ENCODE results near the gene FBLN5.
A peak's percentile ranks its signal among the peaks of the same experiment; 100 is the strongest.

The FBLN5 gene, protein sequence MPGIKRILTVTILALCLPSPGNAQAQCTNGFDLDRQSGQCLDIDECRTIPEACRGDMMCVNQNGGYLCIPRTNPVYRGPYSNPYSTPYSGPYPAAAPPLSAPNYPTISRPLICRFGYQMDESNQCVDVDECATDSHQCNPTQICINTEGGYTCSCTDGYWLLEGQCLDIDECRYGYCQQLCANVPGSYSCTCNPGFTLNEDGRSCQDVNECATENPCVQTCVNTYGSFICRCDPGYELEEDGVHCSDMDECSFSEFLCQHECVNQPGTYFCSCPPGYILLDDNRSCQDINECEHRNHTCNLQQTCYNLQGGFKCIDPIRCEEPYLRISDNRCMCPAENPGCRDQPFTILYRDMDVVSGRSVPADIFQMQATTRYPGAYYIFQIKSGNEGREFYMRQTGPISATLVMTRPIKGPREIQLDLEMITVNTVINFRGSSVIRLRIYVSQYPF

DNA sequence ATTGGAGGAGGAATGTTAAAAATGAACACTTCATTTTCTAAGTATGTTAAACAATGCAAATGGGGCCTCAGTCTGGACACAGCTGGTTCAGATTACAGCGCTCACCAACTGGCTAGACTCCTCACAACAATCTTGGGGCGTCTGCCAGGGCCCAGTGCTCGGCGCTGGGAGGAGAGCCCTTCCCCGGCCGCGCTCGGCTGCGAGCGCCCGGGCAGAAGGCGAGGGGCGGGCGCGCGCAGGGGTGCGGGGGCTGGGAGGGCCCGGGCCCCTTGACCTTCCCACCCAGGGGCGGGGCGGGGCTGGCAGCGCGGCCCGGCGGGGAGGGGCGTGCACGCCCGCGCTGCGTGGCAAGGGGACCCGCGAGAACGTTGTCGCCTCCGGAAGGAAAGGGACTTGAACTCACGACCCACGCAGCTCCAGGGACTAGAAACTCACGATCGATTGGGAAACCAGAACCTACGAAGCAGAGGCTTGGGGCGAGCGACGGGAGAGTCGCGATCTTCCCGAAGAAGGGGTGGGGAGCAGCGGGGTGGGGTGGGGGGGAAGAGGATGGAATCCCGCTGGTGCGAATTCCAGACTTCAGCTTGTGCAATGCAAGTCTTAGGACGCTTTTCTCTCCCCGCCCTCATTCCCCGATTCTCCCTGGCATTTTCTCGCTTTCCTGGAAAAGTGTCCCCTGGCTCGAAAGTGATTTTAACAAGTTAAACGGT is at the start of gene FBLN5:
Gene FBLN5, minus strand, starts transcription at position 220 of the 710 bp plus-strand sequence. CDS start 465 bp downstream, outside the sequence.
- TF ChIP-seq, protein P1, sequence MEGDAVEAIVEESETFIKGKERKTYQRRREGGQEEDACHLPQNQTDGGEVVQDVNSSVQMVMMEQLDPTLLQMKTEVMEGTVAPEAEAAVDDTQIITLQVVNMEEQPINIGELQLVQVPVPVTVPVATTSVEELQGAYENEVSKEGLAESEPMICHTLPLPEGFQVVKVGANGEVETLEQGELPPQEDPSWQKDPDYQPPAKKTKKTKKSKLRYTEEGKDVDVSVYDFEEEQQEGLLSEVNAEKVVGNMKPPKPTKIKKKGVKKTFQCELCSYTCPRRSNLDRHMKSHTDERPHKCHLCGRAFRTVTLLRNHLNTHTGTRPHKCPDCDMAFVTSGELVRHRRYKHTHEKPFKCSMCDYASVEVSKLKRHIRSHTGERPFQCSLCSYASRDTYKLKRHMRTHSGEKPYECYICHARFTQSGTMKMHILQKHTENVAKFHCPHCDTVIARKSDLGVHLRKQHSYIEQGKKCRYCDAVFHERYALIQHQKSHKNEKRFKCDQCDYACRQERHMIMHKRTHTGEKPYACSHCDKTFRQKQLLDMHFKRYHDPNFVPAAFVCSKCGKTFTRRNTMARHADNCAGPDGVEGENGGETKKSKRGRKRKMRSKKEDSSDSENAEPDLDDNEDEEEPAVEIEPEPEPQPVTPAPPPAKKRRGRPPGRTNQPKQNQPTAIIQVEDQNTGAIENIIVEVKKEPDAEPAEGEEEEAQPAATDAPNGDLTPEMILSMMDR (IDR thresholded peaks at IDR 0.05; ENCODE audit: control insufficient read depth, extremely low read depth, insufficient read depth) = no peak
- DNase-seq (ENCODE audit: low read depth) = no peak
- H3K4me3 ChIP-seq (ENCODE audit: low read depth, low read length) = no peak within 1 kb of the TSS

DNA sequence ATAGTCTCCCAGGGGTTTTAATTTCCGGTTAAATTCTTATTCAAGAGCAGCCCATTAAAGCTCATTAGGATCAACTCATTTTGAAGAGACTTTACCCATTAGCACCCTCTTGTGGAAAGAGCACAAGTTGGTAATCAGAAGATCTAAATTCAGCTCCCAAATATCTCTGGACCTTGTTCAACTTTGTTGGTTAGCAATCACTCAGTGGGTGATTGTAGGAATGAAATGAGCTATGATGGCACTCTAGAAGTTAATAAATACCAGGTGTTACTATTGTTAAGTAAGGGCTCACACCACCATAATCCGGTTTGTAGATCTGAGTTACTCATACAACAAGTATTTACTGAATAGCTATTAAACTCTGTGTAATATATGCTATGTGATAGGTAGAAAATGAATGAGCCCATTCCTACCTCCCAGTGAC is 49.5 kb upstream of the FBLN5 start:
- no peak overlapping the region for H3K4me3 ChIP-seq (ENCODE audit: low read depth, low read length)
- DNase-seq (ENCODE audit: low read depth) = no peak
- TF ChIP-seq, protein P1 (IDR thresholded peaks at IDR 0.05; ENCODE audit: control insufficient read depth, extremely low read depth, insufficient read depth) = peak; percentile 54

- TF ChIP-seq, protein P1 (IDR thresholded peaks at IDR 0.05; ENCODE audit: control insufficient read depth, extremely low read depth, insufficient read depth) = no peak
- no peak overlapping the region for H3K4me3 ChIP-seq (ENCODE audit: low read depth, low read length)
- no peak for DNase-seq (ENCODE audit: low read depth)
These were observed 39.7 kb upstream of the FBLN5 start for GRCh38 chr14:91987192-91987591.

- DNase-seq (ENCODE audit: low read depth) = no peak
- H3K4me3 ChIP-seq (ENCODE audit: low read depth, low read length) = no peak overlapping the region
- TF ChIP-seq, protein P1 (IDR thresholded peaks at IDR 0.05; ENCODE audit: control insufficient read depth, extremely low read depth, insufficient read depth) = no peak
These were observed 38.2 kb upstream of the FBLN5 start for GRCh38 chr14:91985521-91986255.

GRCh38 chr14:91985008-91985407 is 37.5 kb upstream of the FBLN5 start:
- no peak overlapping the region for H3K4me3 ChIP-seq (ENCODE audit: low read depth, low read length)
- no peak for DNase-seq (ENCODE audit: low read depth)
- TF ChIP-seq, protein P1 (IDR thresholded peaks at IDR 0.05; ENCODE audit: control insufficient read depth, extremely low read depth, insufficient read depth) = no peak

DNA sequence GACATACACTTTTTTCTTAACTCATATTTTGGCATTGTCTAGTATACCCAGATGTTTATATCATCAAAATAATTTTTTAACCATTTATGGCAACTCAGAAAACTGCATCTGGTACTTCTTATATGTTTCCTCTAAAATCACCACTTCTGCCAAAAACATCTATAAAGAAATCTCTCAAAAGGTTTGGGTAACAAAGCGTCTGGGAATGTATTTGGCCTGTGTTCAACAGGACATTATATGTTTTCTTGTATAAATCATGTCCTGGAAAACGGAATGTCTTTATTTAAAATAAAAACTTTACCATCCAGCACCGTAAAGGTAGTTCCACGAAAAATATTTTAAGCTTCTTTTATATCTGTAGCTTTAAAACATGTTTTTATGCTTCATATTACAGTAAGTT is 36.1 kb upstream of the FBLN5 start:
- TF ChIP-seq, protein P1 (IDR thresholded peaks at IDR 0.05; ENCODE audit: control insufficient read depth, extremely low read depth, insufficient read depth) = no peak
- H3K4me3 ChIP-seq (ENCODE audit: low read depth, low read length) = no peak overlapping the region
- DNase-seq (ENCODE audit: low read depth) = no peak

Data from LNCaP clone FGC (cell line).